ENCODE data around the gene KCNIP4. TPM values are rescaled to one million over a fixed set of nuclear protein-coding genes. Genes with fewer than 3 reads are reported as not detected.

Gene KCNIP4
- total and polyA plus RNA-seq, 2 of the 4 experiments (the other 2 are of a cell fraction) = not detected

- no peak overlapping the region for H3K56ac ChIP-seq (ENCODE audit: extremely low read depth, insufficient read depth, low read length)
- POLR2A ChIA-PET (ENCODE audit: unreplicated experiment) = no interaction called here
- H2AFZ ChIP-seq (replicated peaks; ENCODE audit: low read length, poor library complexity) = no peak overlapping the region
- in situ Hi-C loops (cut with MboI; ENCODE audit: low sequenced_read_pairs) = no loop called here
- no peak overlapping the region for H4K91ac ChIP-seq (ENCODE audit: insufficient read depth, low read depth, low read length)
- intact Hi-C loops (cut with micrococcal nuclease) = no loop called here
- no peak overlapping the region for H2BK5ac ChIP-seq (ENCODE audit: low read depth, low read length, poor library complexity, severe bottlenecking)
- ATAC-seq (ENCODE audit: low read depth) (no peak), DNase-seq (no peak)
- H4K20me1 ChIP-seq (ENCODE audit: insufficient read depth, low read length) = no peaks in the 10 kb centered on the region
- H2BK120ac ChIP-seq (ENCODE audit: low read depth, low read length) = no peak overlapping the region
- no TSS peak for BruUV-seq (replicated peaks)
- no peaks in the 10 kb centered on the region for H3K79me1 ChIP-seq (ENCODE audit: low read depth in 1 of 2, low read length in 2 of 2)
- no peak overlapping the region for H4K8ac ChIP-seq (ENCODE audit: low read depth in 2 of 2, low read length in 2 of 2)
- H3K23ac ChIP-seq (ENCODE audit: low read depth, low read length) = no peak overlapping the region
- H3K9me3 ChIP-seq (ENCODE audit: control insufficient read depth, insufficient read depth, low read length) = no peaks in the 10 kb centered on the region
- H2BK15ac ChIP-seq (ENCODE audit: low read depth, low read length) = no peak overlapping the region
- no peaks in the 10 kb centered on the region for H3K27me3 ChIP-seq (ENCODE audit: control insufficient read depth, insufficient read depth, low read length)
- no peak overlapping the region for H2BK20ac ChIP-seq (ENCODE audit: low read depth, low read length)
- H3K4me1 ChIP-seq (ENCODE audit: control insufficient read depth, insufficient read depth, low read length) = no peaks in the 10 kb centered on the region
- no peaks in the 10 kb centered on the region for H3K36me3 ChIP-seq (ENCODE audit: control insufficient read depth, insufficient read depth, low read length)
- no peak overlapping the region for H2AK5ac ChIP-seq (ENCODE audit: low read depth, low read length)
- CTCF ChIA-PET = no interaction called here
- H2AK9ac ChIP-seq (replicated peaks; ENCODE audit: low read depth, low read length, poor library complexity) = no peak overlapping the region
- no peak overlapping the region for H3K4ac ChIP-seq (ENCODE audit: low read depth, low read length)
- no peak overlapping the region for H3K4me3 ChIP-seq (ENCODE audit: insufficient read depth, low read depth, low read length)
- TF ChIP-seq ELK1 (IDR thresholded peaks at IDR 0.05; ENCODE audit: borderline replicate concordance, low read depth, low read length) (no peak), RCOR1 (IDR thresholded peaks at IDR 0.05; ENCODE audit: insufficient replicate concordance, low read length) (no peak), MXI1 (IDR thresholded peaks at IDR 0.05; ENCODE audit: borderline replicate concordance, low read depth, low read length) (no peak), RFX5 (IDR thresholded peaks at IDR 0.05; ENCODE audit: low read depth, low read length) (no peak), BHLHE40 (IDR thresholded peaks at IDR 0.05; ENCODE audit: low read depth, low read length) (no peak), RAD21 (IDR thresholded peaks at IDR 0.05; ENCODE audit: low read length) (no peak), MAFK (IDR thresholded peaks at IDR 0.05; ENCODE audit: low read depth, low read length) (no peak), MAZ (IDR thresholded peaks at IDR 0.05; ENCODE audit: borderline replicate concordance, low read depth, low read length) (no peak), CEBPB (IDR thresholded peaks at IDR 0.05; ENCODE audit: low read depth, low read length) (no peak)
- no peak overlapping the region for H3K9ac ChIP-seq (ENCODE audit: low read depth, low read length)
- H3K9me1 ChIP-seq (ENCODE audit: insufficient read depth, low read length) = no peaks in the 10 kb centered on the region
- H3K4me2 ChIP-seq (ENCODE audit: low read depth, low read length) = no peak overlapping the region
- H3K14ac ChIP-seq (replicated peaks; ENCODE audit: low read depth, low read length) = no peak overlapping the region
- H3K18ac ChIP-seq (ENCODE audit: low read depth, low read length) = no peak overlapping the region
- dilution Hi-C loops (cut with HindIII; ENCODE audit: low sequenced_read_pairs, unreplicated experiment) = no loop called here
- H4K5ac ChIP-seq (ENCODE audit: low read depth, low read length) = no peak overlapping the region
- no peak overlapping the region for H3K27ac ChIP-seq (ENCODE audit: insufficient read depth, low read length)
Observed at GRCh38 chr4:21986307-21986706, 37.7 kb upstream of the KCNIP4 start.
